Measurements from ENCODE around the gene OLFM1. TPM values are rescaled to one million over a fixed set of nuclear protein-coding genes. Genes with fewer than 3 reads are reported as not detected.

OLFM1 gene
- total and polyA plus RNA-seq, 7 donors = 4.8 to 23.1 (median 11.2) TPM

GRCh38 chr9:135095470-135096407, 8.3 kb downstream of the OLFM1 start:
- Histone ChIP-seq H3K9me3 (no peaks in the 10 kb centered on the region), H3K27me3 (ENCODE audit: insufficient read depth in 3 of 3, low read length in 2 of 3) (peaks cover 0 to 7% (median 0%) of the 10 kb centered on the region in 3 donors), H3K27ac (no peak overlapping the region), H3K36me3 (ENCODE audit: insufficient read depth in 1 of 2, low read depth in 1 of 2) (peaks cover 0 to 3% of the 10 kb centered on the region in 2 donors), H3K4me3 (no peak overlapping the region), H3K4me1 (peaks cover 9% of the 10 kb centered on the region)
- WGBS, 3 donors = 57 to 59% (median 58%) methylated on average over 9 of the region's 9 CpGs
- DNase-seq = no peak
- no peak for TF ChIP-seq CTCF (IDR thresholded peaks at IDR 0.05)
- ATAC-seq = no peak
- intact Hi-C loops (cut with DNase I) = no loop called here

- 83 to 86% (median 84%) methylated on average over 9 of the region's 9 CpGs for WGBS, 3 donors
- intact Hi-C loops (cut with DNase I) = no loop called here
- peaks cover 0 to 7% (median 0%) of the 10 kb centered on the region in 3 donors for H3K27me3 ChIP-seq (ENCODE audit: insufficient read depth in 3 of 3, low read length in 2 of 3)
- H3K4me1 ChIP-seq = peaks cover 13% of the 10 kb centered on the region
- H3K36me3 ChIP-seq (ENCODE audit: insufficient read depth in 1 of 2, low read depth in 1 of 2) = peaks cover 0 to 3% of the 10 kb centered on the region in 2 donors
- no peak for TF ChIP-seq CTCF (IDR thresholded peaks at IDR 0.05)
- H3K4me3 ChIP-seq = no peak overlapping the region
- no peak for DNase-seq
- H3K27ac ChIP-seq = no peak overlapping the region
- no peaks in the 10 kb centered on the region for H3K9me3 ChIP-seq
- ATAC-seq = no peak
Measured at GRCh38 chr9:135096408-135096895, 9.0 kb downstream of the OLFM1 start.

- intact Hi-C loops (cut with DNase I) = no loop called here
- no peak overlapping the region for H3K27ac ChIP-seq
- no peak for TF ChIP-seq CTCF (IDR thresholded peaks at IDR 0.05)
- H3K4me1 ChIP-seq = peaks cover 23% of the 10 kb centered on the region
- WGBS, 3 donors = 44% methylated on average over 22 of the region's 22 CpGs
- H3K9me3 ChIP-seq = no peaks in the 10 kb centered on the region
- ATAC-seq = peak in 2 of 4 donors; percentile 33 to 36
- DNase-seq = no peak
- H3K36me3 ChIP-seq (ENCODE audit: insufficient read depth in 1 of 2, low read depth in 1 of 2) = peaks cover 0 to 3% of the 10 kb centered on the region in 2 donors
- peaks cover 0 to 7% (median 0%) of the 10 kb centered on the region in 3 donors for H3K27me3 ChIP-seq (ENCODE audit: insufficient read depth in 3 of 3, low read length in 2 of 3)
- H3K4me3 ChIP-seq = no peak overlapping the region
Measured at GRCh38 chr9:135098400-135099105, 11.1 kb downstream of the OLFM1 start.

GRCh38 chr9:135099574-135099973, 12.1 kb downstream of the OLFM1 start:
- no peak overlapping the region for H3K27ac ChIP-seq

More at GRCh38 chr9:135099574-135099973, 12.1 kb downstream of the OLFM1 start:
- H3K9me3 ChIP-seq = no peaks in the 10 kb centered on the region
- no peak for DNase-seq
- intact Hi-C loops (cut with DNase I) = no loop called here
- peaks cover 0 to 3% of the 10 kb centered on the region in 2 donors for H3K36me3 ChIP-seq (ENCODE audit: insufficient read depth in 1 of 2, low read depth in 1 of 2)
- peaks cover 30% of the 10 kb centered on the region for H3K4me1 ChIP-seq
- ATAC-seq = no peak
- H3K27me3 ChIP-seq (ENCODE audit: insufficient read depth in 3 of 3, low read length in 2 of 3) = peaks cover 0 to 7% (median 0%) of the 10 kb centered on the region in 3 donors
- H3K4me3 ChIP-seq = no peak overlapping the region
- TF ChIP-seq CTCF (IDR thresholded peaks at IDR 0.05) = no peak
- WGBS, 3 donors = 73 to 82% (median 79%) methylated on average over 5 of the region's 5 CpGs

Data from psoas muscle (tissue), 8 donors.